Activated CD4-positive, alpha-beta T cell treated with anti-CD3 and anti-CD28 coated beads, Interleukin-2, Interleukin-6, amounts not matched to agents 100 ng/mL and 50 ng/mL, durations not matched to agents 16 hours and 8 hours (primary cell): ENCODE data around the gene HSD11B1.
A peak's percentile ranks its signal among the peaks of the same experiment; 100 is the strongest.

Experiments
- DNase-seq: peaks from one replicate; pipeline ENCODE4 v3.0.0-alpha.2; 2020

The HSD11B1 gene

DNA sequence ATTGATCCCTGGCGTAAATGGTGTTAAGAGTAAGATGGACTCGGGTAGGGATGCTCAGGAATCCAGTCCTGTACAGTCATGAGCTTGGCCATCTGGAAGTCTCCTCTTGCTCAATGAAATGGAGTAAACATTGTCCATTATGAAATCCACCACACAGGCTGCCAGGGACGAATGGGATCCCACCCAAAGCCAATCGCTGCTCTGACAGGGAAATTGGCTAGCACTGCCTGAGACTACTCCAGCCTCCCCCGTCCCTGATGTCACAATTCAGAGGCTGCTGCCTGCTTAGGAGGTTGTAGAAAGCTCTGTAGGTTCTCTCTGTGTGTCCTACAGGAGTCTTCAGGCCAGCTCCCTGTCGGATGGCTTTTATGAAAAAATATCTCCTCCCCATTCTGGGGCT is at the start of gene HSD11B1:
Gene HSD11B1 (plus strand): TSS at position 263 of the 400 bp plus-strand sequence. CDS start 97 bp downstream, at position 360.
- DNase-seq: no peak

DNA sequence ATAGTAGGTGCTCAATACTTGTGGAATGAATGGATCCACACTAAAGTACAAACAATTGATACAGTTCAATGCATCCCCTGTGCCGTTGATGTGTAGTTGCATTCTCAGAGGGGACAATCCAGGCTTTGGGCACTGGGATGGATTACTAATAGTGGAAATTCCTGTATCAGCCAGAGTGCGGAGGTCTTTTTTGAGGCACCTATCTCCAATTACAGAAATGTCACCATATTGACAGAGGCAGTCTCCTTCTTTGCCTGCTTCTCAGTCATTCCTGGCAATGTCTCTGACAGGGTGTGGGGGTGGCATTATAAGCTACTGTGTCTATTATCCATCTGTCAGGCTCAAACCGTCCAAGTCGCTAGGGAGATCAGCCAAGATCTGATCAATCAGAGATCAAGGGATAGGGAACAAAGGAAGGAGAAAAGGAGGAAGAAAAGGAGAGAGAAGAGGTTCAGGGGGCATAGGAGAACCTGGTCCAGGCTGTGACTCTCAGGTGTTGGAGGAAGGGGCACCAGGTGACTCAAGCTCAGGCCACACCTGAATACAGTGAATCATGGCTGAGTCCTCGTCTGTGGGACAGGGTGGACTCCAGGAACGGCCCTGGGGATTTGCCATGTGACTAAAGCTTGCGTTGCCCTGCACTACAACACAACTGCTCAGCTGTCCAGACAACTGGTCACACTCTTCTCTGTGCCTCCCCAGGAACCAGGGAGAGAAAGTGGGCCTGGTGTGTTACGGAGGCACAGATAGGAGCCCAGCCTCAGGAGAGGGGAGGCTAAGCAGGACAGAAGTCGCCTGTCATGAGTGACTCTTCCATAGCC is 49.0 kb upstream of the HSD11B1 start:
- DNase-seq: no peak

DNA sequence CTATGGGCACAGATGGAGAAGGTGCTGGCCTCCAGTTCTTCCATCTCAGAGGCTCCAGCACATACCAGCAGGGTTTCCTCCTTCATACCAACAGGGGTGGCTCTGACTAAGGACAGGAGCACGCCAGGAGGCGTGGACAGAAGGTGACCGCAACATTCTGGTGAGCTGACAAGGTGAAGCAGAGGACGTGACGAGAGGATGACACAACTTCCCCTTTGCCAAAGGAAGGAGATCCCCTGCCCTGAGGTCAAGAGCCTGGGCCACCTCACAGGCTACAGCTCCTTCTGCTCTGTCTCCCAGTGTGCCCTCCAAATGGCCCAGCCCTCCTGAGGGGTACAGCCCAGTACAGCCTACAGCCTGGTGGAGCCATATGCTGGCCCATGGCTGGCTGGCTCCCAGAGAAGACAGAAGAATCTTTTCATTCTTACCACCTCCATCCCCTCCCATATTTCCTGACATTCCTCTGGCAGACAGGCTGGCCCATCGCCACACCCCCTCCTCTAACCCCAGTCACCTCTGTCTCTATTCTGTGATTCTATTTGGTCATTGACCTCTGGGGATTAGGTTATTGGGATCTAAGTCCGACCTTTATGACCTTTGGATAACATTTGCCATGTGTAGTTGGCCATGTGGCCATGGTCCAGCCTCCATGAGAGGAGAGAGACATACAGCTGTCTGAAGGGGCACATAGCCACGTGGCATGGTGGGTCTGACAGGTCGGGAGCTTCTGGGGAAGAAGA is 47.3 kb upstream of the HSD11B1 start:
- peak; percentile 26 for DNase-seq

GRCh38 chr1:209657918-209658317 is 46.7 kb upstream of the HSD11B1 start:
- no peak for DNase-seq

GRCh38 chr1:209659909-209660308 is 44.7 kb upstream of the HSD11B1 start:
- peak; percentile 69 for DNase-seq

DNA sequence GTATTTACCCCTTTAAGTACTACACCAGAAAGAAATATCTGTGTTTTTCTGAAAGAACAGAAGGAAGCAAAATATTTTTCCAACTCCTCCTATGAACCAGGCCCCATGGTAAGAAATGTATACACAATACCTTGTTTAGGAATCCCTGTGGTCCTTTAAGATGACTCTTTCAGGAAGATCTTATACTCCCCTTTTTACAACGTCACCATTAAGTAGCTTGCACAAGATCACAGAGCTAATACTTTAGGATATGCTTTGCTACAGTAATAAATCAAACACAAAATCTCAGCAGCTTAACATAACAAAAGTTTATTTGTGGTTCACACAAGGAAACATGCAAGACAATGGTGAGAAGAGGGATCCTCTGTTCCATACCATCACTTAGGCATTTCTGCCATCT is 43.6 kb upstream of the HSD11B1 start:
- DNase-seq: no peak

GRCh38 chr1:209662879-209663327 is 41.7 kb upstream of the HSD11B1 start:
- no peak for DNase-seq

DNA sequence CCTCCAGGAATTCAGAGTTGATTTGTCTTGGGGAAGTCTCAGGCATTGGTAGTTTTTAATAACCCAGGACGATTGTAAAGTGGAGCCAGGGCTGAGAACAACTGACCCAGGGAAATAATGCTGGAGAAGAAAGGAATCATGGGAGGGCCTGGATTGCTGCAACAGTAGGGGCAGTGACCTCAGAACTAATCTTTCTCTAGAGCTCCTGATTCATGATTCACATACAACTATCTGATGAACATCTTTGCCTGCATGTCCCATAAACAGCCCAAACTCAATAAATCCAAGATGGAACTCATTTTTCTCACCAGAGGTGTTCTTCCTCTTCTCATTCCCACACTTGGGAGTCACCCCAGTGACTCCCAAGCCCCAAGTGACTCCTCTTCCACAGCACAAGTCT is 37.5 kb upstream of the HSD11B1 start:
- no peak for DNase-seq

DNA sequence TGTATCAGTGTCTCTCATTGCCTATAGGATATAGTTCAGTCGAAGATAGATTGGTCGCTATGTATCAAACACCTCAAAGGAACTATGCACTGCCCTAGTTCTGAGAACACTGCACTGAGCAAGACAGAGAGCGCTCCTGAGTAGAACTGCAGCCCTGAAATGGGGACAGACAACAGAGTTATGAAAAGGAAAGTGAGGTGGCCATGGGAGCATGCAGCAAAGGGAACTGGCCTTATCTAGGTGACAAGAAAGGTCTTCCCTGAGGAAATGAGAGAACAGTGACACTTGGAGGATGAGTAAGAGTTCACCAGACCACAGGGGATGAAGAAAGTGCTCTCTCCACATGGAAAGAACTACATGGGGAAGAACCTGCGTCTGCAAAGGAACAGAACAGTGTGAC is 36.9 kb upstream of the HSD11B1 start:
- no peak for DNase-seq

GRCh38 chr1:209670441-209671082 is 34.1 kb upstream of the HSD11B1 start:
- DNase-seq: no peak

DNA sequence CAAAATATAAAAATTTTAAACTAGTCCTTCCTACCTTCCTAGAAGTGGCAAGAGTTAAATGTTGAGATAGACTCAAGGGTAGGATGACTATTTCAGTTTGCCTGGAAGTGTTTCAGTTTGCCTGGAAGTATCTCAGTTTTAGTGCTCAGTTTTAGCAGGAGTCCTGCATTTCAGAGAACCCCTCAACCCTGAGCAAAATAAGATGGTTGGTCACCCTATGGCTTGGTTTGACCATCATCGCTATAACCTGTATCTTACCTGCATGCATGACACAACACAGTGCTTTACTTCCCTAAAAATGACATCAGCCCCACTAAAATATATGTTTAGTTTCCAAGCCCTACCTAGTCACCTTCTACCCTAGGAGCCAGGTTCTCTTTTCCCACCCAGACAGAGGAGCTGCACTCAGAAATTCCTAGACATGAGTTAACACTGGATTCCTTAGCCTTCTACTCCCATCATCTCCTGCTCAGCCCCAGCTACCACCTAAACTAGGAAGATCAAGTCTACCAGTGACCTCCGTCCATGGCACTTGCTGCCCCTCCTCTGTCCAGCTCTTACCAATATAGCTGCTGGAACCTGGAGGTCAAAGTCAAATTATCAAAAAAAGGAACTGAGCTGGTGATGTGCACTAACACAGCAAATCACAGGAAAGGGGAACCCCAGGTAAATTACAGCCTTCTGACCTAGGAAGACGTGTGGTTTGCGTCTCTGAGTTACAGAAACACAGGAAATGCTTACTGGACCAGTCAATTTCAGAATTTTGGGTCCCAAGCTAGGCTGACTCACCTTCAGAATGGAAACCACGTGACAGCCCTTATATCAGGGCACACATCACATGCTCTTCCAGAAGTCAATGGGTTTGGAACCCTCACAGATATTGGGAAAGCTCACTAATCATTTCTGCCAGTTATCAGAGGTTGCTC is 31.7 kb upstream of the HSD11B1 start:
- peak; percentile 88 for DNase-seq

- DNase-seq: no peak
Observed at GRCh38 chr1:209673631-209674417, 30.8 kb upstream of the HSD11B1 start.

GRCh38 chr1:209674957-209675564 is 29.6 kb upstream of the HSD11B1 start, which contains the start of gene G0S2:
Gene G0S2 (plus strand): TSS chr1:209675412. CDS start chr1:209675685, 273 bp downstream.
- DNase-seq: peak; percentile 68

GRCh38 chr1:209675565-209676154 is 29.0 kb upstream of the HSD11B1 start:
- DNase-seq: no peak

DNA sequence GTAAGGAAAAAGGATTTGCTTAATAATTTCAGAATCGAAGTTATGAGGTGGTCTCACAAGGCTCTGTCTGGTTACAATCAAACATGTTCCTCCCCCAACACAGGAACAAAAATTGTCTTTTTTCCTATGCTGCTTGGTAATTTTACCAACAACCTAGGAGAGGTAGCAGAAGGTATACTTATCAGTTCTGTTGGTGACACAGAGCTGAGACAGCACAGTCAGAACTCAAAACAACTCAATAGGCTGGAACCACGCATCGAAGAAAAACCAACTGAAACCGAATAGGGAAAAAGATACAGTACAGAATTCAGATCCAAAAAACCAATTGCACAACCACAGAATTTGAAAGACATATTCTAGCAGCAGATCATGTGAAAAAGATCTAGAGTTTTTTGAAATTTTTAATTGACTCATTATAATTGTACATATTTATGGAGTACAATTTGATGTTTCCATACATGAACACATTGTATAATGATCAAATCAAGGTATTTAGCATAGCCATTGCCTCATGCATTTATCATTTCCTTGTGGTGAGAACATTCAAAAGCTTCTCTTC is 25.6 kb upstream of the HSD11B1 start:
- no peak for DNase-seq

GRCh38 chr1:209685821-209686220 is 18.8 kb upstream of the HSD11B1 start:
- peak; percentile 82 for DNase-seq

DNA sequence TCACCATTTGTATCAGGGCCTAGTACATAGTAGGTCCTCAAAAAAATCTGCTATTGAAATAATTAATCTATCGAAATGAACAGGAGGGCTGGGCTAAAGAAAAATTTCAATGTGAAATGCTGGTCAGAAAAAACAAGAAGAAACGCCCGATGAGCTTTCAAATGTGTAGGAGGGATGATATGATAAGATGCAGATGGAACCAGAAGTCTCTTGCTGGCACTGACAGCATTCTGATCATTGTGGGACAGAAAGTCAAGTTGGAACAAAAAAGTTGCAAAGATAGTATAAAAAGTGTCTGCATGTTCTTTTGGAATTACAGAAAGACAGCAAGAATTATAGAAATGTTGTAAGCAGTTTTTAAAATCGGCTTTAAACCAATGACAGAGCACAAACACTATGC is 18.3 kb upstream of the HSD11B1 start:
- DNase-seq: no peak

- no peak for DNase-seq
Observed at GRCh38 chr1:209688746-209689234, 15.9 kb upstream of the HSD11B1 start.

GRCh38 chr1:209689477-209689876 is 15.2 kb upstream of the HSD11B1 start:
- DNase-seq: no peak

DNA sequence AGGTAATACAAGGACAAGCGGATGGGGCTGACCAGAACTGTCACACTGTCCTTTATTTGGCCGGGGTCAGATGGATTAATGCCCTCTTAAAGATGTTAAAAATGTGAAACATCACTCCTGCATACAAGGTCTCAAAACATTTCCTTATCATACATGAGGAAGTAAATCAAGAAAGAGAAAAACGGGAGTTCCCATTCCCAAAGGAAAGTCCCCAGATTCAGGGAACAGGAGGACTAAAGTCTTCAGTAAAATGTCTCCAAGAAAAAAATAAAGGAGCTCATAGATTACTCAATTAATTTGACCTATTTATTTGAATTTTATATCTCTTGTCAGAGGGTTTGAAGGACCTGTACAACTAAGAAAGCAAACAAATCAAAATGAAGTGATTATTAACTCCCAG is 13.4 kb upstream of the HSD11B1 start:
- no peak for DNase-seq
